ENCODE data around the gene GAD1.

Gene GAD1

DNA sequence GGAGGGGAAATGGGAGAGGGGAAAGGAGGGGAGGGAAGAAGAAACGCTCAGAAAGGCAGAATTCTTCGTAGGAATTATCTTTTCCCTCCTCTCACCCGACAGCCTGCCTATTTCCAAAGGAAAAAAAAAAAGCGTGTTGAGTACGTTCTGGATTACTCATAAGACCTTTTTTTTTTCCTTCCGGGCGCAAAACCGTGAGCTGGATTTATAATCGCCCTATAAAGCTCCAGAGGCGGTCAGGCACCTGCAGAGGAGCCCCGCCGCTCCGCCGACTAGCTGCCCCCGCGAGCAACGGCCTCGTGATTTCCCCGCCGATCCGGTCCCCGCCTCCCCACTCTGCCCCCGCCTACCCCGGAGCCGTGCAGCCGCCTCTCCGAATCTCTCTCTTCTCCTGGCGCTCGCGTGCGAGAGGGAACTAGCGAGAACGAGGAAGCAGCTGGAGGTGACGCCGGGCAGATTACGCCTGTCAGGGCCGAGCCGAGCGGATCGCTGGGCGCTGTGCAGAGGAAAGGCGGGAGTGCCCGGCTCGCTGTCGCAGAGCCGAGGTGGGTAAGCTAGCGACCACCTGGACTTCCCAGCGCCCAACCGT lies at the start of gene GAD1:
Gene GAD1 (plus strand): TSS at position 384 of the 589 bp plus-strand sequence. CDS start 1,705 bp downstream, outside the sequence.
- DNase-seq, result peak; percentile 70

DNA sequence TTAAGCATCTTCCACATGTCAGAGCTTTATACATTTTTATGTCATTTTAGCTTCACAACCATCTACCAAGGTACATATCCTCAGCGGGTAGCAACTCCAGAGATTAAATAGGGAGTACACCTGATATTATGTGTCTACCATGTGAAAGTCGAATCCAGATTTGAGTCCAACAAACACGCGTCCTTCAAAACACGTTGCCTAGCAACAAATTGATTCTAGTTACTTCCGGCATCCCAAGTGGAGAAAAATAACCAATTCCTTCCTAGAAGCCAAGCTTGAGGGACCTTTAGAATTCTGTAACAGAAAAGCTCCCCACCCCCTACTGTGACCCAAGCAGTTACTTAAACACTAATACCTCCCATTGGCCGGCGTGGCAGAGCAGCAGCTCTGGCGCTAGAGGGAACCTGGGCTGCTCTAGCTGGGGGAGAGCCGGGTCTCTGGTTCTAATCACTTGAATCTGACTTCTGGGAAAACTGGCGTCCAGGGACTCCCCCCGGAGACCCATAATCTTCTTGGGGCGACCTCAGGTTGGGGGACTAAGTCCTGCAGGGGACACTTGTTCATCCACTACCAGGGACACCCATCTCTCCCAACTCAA lies 46.6 kb upstream of the GAD1 start, which contains the start of gene ERICH2:
Gene ERICH2 (plus strand): TSS at position 371 of the 598 bp plus-strand sequence. CDS start 304 bp downstream, outside the sequence.
- DNase-seq, result peak; percentile 58

DNA sequence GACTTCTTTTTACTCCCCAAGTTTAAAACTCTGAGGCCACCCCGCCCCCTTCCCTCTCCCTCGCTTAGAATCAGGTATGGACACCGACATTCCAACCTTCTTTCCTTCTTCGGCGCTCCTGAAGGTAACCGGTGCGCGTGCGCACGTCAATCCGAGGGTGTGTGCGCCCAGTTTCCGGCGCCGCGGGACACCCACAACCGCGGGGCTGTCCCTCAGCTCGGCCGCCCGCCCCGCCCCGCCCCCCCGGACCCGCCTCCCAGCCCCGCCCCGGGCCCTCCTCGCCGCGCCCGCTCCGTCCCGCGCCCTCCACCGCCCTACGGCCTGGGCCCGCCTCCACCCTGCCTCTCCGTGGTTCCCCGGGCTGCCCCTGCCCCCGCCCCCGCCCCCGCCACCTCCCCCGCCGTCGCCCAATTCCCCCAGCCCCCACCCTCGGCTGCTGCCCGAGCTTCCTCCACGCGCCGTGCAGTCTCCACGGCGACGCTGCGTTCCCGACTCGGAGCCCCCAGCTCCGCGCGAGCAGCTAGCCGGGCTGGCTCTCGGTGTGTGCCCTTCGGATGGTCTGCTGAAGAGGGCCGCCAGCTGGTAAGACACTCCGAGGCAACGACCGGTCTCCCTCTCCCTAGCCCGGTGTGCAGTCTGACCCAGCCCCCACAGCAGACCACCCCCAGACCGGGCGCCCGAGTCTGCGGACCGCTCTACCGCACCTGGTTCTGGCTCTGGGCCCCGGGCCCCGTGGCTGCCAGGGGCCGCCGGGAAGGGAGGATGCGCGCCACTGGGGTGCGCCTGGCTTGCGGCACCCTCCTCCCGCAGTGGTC lies 45.9 kb upstream of the GAD1 start:
- peak; percentile 82 for DNase-seq

DNA sequence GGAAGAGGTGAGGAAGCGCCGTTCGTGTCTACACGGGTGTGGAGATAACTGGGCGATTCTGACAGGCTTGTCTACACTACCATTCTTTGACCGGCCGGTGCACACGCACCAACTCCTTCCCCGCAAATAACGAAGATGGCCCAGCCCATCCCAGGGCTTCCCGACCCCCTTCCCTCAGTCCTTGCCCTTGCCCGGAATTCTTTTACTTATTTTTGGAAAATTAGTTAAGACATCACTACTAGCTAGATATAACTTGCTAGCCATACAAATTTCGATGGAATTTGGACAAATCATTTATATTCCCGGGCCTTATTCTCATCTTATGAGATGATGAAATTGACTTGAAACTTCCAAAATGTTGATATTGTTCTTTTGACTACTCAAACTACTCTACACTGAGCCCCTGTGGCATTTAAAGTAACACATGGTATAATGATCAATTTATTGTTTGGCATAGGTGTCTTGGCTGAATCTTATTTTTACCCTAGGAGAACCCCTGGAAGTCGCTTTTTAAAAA lies 45.2 kb upstream of the GAD1 start:
- no peak for DNase-seq

DNA sequence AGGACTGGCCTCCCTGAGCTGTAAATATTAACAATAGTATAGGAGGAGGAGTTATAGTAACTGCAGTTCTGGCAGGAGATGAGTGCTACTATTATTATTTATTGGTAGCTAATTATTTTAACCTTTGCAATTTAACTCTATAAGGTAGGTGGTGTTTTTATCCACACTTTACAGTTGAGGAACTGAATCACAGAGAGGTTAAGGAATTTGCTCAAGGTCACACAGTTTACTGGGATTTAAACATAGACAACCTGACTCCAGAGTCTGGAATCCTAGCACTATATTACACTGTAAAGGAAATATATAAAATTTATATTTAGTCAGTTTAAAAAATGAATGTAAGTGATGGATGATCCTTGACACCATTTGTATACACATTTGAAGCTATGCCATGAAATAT lies 44.4 kb upstream of the GAD1 start:
- DNase-seq, result no peak

DNA sequence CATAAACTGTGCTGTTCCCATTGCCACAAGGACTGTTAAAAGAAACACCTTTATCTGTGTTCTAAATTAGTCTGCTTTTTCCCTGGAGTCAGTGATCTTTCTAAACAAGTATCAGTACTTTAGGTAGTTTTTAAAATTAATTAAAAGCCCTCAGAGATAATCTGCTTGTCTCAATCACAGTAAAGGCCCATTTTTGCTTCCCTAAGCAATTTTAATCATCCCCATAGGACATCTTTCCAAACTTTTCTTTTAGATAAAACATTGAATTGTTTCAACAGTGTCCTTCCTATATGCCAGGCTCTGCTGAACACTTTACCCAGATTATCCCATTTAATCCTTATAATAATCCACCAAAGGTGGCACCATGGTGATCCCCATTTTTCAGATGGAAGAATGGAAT lies 42.6 kb upstream of the GAD1 start:
- no peak for DNase-seq

DNA sequence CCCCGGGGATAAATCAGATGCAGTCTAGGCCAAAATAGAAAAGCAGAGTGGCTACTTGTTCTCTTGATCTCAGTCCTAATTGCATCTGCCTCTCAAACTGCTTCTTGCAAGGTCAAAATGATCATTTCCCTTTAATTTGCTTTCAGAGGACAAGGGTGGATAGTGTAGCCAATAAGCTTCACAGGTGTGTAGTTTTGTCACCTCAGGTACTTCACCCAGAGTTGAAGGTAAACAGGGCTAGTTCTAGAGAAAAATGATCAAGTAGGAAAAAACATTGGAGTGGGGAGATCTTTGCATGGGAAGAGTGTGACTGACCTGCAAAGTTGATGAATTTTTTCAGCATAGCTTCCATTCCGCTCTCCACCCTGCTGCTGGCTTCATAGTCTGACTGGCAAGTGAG lies 37.8 kb upstream of the GAD1 start:
- no peak for DNase-seq

DNA sequence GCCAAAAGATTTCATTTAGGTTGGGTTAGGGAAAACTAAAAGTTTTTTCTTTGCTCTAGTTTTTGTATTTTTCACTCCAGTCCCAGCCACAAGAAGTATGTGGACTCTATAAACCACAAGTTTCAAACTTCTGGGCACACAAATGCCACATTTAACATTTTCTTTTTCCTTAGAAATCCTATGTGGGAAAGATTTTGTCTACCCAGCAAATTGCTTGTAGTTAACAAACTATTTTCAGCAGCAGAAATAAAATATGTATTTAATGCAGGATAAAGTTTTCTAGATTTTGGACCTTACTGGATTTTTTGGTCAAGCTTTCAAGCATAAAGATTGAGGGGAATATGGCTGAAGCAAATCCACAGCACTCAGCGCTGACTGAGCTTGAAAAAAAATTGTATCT lies 37.4 kb upstream of the GAD1 start:
- DNase-seq, result no peak

DNA sequence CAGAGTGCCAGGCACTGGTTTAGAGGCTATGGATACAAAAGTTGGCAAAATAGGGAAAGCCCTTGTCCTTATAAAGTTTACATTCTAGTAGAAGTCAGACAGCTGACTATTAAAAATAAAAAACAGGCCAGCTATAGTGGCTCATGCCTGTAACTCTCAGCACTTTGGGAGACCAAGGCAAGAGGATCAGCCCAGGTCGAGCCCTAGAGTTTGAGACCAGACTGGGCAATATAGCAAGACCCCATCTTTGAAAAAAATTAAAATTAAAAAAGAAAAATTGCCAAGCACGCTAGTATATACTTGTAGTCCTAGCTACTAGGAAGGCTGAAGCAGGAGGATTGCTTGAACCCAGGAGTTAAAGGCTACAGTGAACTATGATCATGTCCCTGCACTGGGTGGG lies 34.0 kb upstream of the GAD1 start:
- DNase-seq, result no peak

DNA sequence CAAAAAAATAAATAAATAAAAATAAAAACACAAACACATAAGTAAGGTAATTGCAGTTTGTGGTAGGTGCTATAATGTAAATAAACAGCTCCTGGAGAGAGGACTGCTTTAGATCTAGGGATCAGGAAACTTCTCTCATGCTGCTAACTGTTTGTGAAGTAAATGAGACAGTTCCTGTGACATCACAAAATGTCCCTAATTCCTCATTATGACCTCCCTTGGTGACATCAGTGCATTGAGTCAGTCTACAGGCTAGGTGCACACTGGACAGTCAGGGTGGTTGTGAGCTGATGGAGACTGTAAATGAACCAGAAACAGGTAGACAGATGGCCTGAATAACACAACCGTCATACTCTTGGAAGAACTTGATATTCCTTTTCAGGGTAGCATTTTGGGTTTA lies 33.1 kb upstream of the GAD1 start:
- no peak for DNase-seq

DNA sequence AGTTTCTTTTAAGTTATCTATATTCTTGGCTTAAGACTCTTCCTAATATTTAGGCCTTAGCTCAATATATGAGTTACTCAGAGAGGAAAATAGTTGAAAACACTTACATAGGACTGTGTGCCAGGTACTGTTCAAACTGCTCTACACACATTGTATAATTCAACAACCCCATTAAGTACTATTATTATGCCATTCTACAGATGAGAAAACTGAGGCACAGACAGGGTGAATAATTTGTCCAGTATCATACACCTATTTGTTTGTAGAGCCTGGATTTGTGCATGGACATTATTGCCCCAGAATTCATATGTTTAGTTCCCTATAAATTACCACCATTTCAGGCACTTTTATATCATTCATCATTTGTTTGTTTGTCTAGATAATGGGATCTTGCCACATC lies 17.7 kb upstream of the GAD1 start:
- no peak for DNase-seq

DNA sequence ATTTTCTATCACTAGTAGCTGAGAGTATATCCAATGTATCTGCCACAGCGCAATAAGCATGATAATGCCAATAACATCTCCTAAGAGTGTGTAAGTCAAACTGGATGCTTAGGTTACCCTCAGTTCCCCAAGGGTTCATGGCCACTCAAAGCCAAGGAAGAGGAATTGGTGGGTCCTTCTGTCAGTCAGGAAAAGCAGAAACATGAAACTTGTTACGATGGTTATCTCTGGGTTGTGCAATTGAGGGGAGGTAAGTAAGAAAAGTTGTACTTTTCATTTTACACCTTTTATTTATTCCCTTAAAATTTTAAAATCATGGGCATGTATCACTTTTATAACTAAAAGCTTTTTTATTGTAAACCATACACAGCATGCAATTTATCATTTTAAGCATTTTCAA lies 10.1 kb upstream of the GAD1 start:
- DNase-seq, result no peak

DNA sequence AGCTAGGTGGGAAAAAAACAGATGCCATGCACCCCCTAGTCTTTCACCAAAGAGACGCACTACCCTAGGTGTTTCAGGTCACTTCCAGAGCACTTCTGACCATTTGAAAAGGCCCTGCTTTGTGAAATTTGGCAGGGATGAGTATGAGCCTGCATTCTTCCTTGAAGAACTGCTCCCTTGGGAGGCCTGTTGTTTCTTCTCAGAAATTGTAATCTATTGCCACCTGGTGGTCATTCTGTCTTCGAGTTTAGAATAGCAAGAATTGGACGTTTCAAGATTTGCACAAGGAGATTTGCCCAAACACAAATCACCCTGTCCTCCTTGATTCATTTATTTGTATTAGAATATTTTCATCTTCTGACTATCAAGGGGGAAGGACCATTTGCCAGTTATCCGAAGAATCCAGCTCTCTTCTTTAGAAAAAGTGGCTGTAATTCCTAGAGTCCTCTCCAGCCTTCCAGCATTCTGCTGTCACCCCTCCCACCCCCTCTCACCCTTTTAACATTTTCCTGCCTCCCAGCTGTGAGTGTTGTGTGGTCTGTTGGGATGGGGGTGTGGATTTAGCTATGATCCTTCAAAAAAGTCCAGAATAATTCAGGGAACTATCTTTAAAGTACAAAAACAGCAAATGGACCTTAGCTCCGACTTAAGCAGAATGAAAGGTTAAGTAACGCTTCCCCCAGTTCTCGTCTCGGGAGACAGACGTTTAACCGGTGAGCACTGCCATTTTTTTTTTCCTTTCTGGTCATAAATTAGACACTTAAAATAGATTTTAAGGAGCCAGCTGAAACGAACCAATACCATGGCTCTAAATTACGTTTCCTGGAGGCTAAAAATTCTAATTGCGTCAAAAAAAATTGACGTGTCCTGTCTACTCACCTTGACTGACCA lies 3.7 kb upstream of the GAD1 start:
- peak; percentile 47 for DNase-seq

DNA sequence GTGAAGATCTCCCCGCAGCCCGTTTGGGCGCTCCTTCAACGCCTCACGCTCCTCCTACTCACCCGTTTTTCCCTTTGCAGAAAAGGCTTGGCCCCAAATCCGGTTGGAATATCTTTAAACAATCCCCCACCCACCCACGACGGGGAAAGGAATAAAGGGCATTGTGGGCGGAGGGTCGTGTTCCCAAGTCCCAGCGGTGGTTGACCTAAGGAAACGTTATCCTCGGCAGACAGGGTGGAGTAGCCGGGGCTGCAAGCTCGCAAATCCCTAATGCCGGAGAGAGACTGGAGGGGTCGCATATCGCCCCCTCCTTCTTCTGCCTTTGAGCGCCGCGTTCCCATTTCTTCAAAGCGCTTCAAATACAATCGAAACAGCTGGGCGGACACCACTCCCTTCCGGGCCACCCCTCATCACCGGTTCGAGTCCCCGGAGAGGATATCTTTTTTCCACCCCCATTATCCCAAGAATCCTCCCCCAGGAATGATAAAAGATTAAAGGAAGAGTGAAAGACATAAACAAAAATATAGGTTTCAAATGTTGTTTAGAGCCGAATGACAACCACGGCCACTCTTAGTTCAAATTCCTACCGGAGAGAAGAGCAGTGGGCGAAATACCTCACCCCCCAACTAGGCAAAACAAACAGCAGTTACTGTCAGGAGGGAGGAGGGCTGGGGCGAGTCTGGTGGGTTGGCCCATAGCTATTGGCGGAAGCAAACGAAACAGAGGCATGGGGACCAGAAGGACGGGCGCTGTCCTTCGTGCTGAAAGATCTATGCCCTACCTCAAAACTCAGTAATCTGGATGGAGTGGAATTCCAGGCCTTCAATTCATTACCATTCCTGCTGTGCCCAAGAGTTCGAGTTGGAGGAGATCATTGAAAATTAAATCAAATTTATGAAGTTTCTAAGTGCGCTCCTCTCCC lies 2.8 kb upstream of the GAD1 start:
- DNase-seq, result peak; percentile 74

DNA sequence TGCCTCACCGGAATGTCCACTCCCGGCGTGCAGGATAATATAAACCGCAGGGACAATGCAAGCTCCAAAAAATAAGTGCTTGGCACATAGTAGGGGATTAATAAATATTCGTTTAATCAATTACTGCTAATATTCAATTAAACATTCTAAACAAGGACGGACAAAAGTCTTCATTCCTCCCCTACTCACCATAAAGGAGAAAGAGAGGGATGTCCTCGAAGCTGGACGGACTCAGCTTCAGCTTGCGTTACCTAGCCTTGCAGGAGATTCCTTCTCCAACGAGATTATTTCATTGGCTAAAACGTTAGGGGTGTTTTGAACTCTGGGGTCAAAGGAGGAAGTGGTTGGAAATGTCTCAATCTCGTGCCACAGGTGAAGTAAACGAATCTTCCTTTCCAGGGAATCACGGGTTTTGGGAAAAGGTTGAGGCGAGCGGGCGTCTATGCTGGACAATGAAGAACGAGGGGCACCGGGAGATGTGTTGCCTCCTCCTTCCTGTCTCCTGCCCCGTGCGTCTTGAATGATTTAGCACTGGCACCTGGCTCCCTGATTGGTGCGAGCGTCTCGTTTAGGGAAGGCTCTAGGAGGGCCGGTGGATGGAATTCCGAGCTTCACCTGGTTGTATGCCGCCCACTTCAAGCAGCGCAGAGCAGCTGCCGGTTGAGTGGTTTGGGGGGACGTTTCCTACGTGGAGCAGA lies 2.0 kb upstream of the GAD1 start:
- DNase-seq, result no peak

DNA sequence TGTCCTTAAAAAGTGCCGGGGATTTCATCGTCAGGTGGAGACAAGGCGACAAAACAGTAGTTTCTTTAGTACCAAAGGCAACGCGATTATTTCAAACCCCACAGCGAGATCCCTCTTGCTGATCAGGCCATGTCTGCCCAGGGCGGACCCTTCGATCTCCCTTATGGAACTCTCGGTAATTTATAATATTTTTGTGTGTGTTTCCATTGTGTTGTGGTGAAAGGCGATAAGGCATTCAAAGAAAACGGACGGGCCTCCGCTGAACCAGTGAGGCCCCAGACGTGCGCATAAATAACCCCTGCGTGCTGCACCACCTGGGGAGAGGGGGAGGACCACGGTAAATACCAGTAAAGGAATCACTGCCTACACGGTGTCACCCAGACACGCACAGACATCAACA lies 1.4 kb upstream of the GAD1 start:
- DNase-seq, result no peak

DNA sequence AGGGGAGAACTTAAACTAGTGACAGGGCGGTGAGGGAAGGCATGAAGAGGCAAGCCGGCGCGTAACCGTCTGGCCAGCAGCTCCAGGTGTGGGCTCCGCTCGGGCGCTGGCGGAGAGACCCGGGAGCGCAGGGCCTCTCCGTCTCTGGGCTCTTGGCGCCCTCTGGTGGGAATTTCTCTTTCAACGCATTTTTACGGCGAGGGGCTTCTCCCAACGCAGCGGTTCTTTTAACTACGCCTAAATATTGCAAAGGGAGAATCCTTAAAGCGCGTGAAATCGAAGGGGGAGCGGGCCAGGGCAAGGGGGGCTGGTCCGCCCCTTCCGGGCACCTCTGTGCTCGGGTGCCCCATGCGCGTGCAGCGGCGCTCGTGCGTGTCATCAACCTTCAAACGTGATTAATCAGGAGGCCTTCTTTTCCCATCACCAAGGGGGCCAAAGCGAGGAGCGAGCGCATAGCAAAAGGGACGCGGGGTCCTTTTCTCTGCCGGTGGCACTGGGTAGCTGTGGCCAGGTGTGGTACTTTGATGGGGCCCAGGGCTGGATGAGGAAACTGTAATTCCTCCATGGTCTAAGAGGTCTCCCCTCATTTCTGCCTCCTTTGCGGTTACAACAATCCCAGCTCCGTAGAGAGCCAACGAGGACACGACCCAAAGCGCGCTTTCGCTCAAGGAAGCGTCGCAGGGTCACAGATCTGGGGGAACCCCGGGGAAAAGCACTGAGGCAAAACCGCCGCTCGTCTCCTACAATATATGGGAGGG lies 762 bp upstream of the GAD1 start:
- DNase-seq, result peak; percentile 64

DNA sequence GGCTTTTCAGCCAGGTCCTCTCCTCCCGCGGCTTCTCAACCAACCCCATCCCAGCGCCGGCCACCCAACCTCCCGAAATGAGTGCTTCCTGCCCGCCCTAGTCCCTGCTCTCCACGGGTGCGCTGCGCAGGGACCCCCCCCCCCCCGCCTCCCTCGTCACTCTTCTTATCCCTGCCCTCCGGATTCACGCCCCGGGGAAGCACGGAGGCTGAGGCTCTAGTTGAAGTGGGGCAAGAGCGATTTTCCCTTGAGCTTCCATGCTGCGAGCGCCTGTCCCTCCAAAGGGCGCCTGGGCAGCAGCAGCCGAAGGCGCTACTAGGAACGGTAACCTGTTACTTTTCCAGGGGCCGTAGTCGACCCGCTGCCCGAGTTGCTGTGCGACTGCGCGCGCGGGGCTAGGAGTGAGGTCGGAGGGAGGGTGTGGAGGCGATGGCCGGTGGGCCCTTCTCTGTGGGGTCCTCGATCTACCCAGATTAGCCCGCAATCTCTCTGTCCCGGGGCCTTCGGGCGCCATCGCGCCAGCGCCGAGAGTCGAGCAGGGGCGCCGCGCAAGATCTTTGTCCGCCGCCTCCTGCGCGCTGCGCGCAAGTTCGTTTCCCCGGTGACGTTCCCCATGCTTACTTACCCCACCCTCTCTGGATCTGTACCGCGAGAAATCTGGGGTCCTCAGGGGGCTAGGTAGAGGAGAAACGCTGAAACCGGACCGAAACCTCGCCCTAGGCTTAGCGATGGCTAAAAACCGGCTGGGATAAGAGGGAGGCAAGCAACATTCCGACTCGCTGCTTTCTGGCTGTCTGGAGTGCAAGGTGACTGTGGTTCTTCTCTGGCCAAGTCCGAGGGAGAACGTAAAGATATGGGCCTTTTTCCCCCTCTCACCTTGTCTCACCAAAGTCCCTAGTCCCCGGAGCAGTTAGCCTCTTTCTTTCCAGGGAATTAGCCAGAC lies 677 bp downstream of the GAD1 start:
- no peak for DNase-seq

Measured in femur (tissue), 1 donor.